Fibroblast of lung (primary cell): ENCODE results near the gene SGSM2. TPM values are rescaled to one million over a fixed set of nuclear protein-coding genes. Genes with fewer than 3 reads are reported as not detected.

Source experiments
- DNase-seq, 2 donors: peaks; one replicate each; pipeline versions ENCODE4 v3.0.0 to v3.0.0-alpha.2; 2010; ENCODE audit warnings: low read depth in 2 of 2
- H2AFZ ChIP-seq: 2 replicates; pipeline ENCODE4 v1.5.1; 2012; ENCODE audit warnings: low read length, control low read depth, inconsistent platforms
- H3K27ac ChIP-seq: 2 replicates; pipeline ENCODE4 v1.5.1; 2011; ENCODE audit warnings: low read length, control low read depth; ENCODE audit not compliant: insufficient read depth
- H3K27me3 ChIP-seq: 2 replicates; pipeline ENCODE4 v1.5.1; 2011; ENCODE audit warnings: mild to moderate bottlenecking, low read length; ENCODE audit not compliant: control insufficient read depth, insufficient read depth
- H3K36me3 ChIP-seq: 2 replicates; pipeline ENCODE4 v1.5.1; 2011; ENCODE audit warnings: low read length; ENCODE audit not compliant: control insufficient read depth, insufficient read depth
- H3K4me1 ChIP-seq: 2 replicates; pipeline ENCODE4 v1.5.1; 2011; ENCODE audit warnings: low read length; ENCODE audit not compliant: control insufficient read depth, insufficient read depth; ENCODE audit errors: extremely low read depth
- H3K4me2 ChIP-seq: 2 replicates; pipeline ENCODE4 v1.5.1; 2011; ENCODE audit warnings: low read length, control low read depth; ENCODE audit not compliant: insufficient read depth; ENCODE audit errors: extremely low read depth
- H3K4me3 ChIP-seq, 4 experiments: fragments of 200-600 bp in 1 of 4; sonication (generic) in 1 of 4; replicated peaks in 1 of 4; 2 replicates each; pipeline ENCODE4 v1.5.1; 2011 to 2016; ENCODE audit warnings: low read length in 4 of 4, low read depth in 3 of 4, mild to moderate bottlenecking in 3 of 4, control low read depth in 2 of 4, inconsistent platforms in 1 of 4, mixed read lengths in 1 of 4; ENCODE audit not compliant: insufficient read depth in 1 of 4; ENCODE audit errors: control extremely low read depth in 1 of 4
- H3K79me2 ChIP-seq: 2 replicates; pipeline ENCODE4 v1.5.1; 2012; ENCODE audit warnings: mild to moderate bottlenecking, low read length, inconsistent platforms; ENCODE audit not compliant: control insufficient read depth, insufficient read depth
- H3K9ac ChIP-seq: 2 replicates; pipeline ENCODE4 v1.5.1; 2011; ENCODE audit warnings: mild to moderate bottlenecking, low read length, control low read depth; ENCODE audit not compliant: insufficient read depth
- H3K9me3 ChIP-seq: 2 replicates; pipeline ENCODE4 v1.5.1; 2012; ENCODE audit warnings: low read depth, low read length; ENCODE audit not compliant: control insufficient read depth, insufficient read depth
- H4K20me1 ChIP-seq: 2 replicates; pipeline ENCODE4 v1.5.1; 2011; ENCODE audit warnings: low read length; ENCODE audit not compliant: control insufficient read depth, insufficient read depth; ENCODE audit errors: extremely low read depth
- CTCF ChIP-seq, 2 donors: IDR thresholded peaks in 1 of 2; conservative IDR thresholded peaks in 1 of 2; 1 replicate in 1 of 2; 2 replicates in 1 of 2; pipeline ENCODE4 v1.5.1; 2011 to 2012; ENCODE audit warnings: low read length in 2 of 2, control low read depth in 1 of 2, inconsistent platforms in 1 of 2, low read depth in 1 of 2, mild to moderate bottlenecking in 1 of 2
- EZH2 ChIP-seq: IDR thresholded peaks from 2 replicates; pipeline ENCODE4 v1.5.1; 2012; ENCODE audit warnings: low read length, control low read depth, mild to moderate bottlenecking; ENCODE audit errors: missing control alignments
- polyA minus RNA-seq: library from RNA; depleted of rRNA, polyadenylated mRNA; stranded (reverse); fragments of >200 nt; gene quantifications from 2 replicates; pipeline ENCODE4 v1.2.3, GENCODE V29; 2011; ENCODE audit warnings: low replicate concordance
- polyA plus RNA-seq, 2 donors: library from polyadenylated mRNA; depleted of rRNA in 1 of 2; stranded (reverse) in 1 of 2; unstranded in 1 of 2; fragments of >200 nt; gene quantifications; 2 replicates each; pipeline ENCODE4 v1.2.1, GENCODE V29; 2011 to 2012; ENCODE audit warnings: missing spikeins in 1 of 2
- total RNA-seq: library from RNA; depleted of rRNA; stranded (reverse); fragments of >200 nt; gene quantifications from 2 replicates; pipeline ENCODE4 v1.2.1, GENCODE V29; 2014

The SGSM2 gene
- total RNA-seq (25.7 and 31.5 TPM in 2 replicates), polyA plus RNA-seq (16.2 and 23.4 TPM in 2 replicates), polyA minus RNA-seq (59.4 and 98.2 TPM in 2 replicates)
- polyA plus RNA-seq (2012), result 17.2 and 26.4 TPM in 2 replicates

GRCh38 chr17:2336852-2337543 is at the start of gene SGSM2:
TSS of gene SGSM2 (plus strand) at chr17:2337501. CDS start at chr17:2337689, 188 bp downstream.
- Histone ChIP-seq H3K27me3 (no peaks in the 10 kb centered on the region), H4K20me1 (no peaks in the 10 kb centered on the region), H3K36me3 (peaks cover 13% of the 10 kb centered on the region), H3K4me2 (peak within 1 kb of the TSS; percentile 99), H3K4me3 (peak within 1 kb of the TSS; percentile 60 to 96 (median 80)), H2AFZ (peak within 1 kb of the TSS; percentile 88), H3K79me2 (peaks cover 29% of the 10 kb centered on the region), H3K27ac (peak within 1 kb of the TSS; percentile 61), H3K9me3 (no peaks in the 10 kb centered on the region), H3K4me1 (peaks cover 13% of the 10 kb centered on the region), H3K9ac (peak within 1 kb of the TSS; percentile 86)
- no peak for TF ChIP-seq CTCF (conservative IDR thresholded peaks at IDR 0.05 in 1 of 2, IDR thresholded peaks at IDR 0.05 in 1 of 2; ENCODE audit: low read depth in 1 of 2, low read length in 2 of 2)
- peak; percentile 43 to 50 for DNase-seq

DNA sequence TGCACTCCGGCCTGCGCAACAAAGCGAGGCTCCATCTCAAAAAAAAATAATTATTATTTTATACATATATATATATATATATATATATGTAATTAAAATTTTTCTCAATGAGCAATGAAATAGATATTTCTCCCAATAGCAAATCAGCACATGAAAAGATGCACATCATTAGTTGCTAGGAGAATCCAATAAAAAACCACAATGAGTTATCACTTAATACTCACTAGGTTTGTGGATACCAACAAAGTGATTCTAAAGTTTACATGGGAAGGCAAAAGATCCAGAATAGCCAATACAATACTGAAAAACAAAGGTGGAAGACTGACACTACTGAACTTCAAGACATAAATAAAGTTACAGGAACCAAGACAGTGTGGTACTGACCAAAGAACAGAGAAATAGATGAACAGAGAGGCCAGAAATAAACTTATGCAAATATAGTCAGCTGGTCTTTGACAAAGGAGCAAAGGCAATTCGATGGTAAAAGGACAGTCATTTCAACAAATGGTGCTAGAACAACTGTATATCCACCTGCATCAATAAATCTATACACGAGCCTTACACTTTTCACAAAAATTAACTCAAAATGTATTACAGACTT is 47.3 kb upstream of the SGSM2 start:
- DNase-seq, result no peak
- Histone ChIP-seq H3K4me1 (no peaks in the 10 kb centered on the region), H3K36me3 (peaks cover 4% of the 10 kb centered on the region), H3K27me3 (no peaks in the 10 kb centered on the region), H3K9ac (no peak overlapping the region), H3K27ac (no peak overlapping the region), H2AFZ (no peak overlapping the region), H3K79me2 (no peaks in the 10 kb centered on the region), H3K9me3 (no peaks in the 10 kb centered on the region), H4K20me1 (no peaks in the 10 kb centered on the region), H3K4me2 (no peak overlapping the region), H3K4me3 (no peak overlapping the region)
- TF ChIP-seq EZH2, result no peak
- no peak for TF ChIP-seq CTCF (conservative IDR thresholded peaks at IDR 0.05 in 1 of 2, IDR thresholded peaks at IDR 0.05 in 1 of 2; ENCODE audit: low read depth in 1 of 2, low read length in 2 of 2)

DNA sequence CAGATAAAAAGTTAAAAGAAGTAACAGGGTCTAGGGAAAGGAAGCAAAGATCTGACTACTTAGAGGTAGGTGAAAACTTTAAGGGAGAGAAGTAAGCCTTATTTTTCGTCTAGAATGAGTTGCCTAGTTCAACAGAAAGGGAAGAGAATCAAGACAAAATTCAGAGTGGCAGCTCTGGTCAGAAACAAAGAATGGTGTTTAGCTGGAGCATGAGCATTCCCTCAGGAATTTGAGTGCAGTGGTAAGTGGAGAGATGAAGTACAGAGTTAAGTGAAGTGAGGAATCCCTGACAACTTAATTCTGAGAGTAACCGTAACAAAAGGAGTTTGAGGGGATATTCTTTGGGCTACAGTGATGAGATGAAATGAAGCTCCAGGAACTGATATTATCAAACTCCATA is 45.2 kb upstream of the SGSM2 start:
- TF ChIP-seq EZH2 (no peak), CTCF (conservative IDR thresholded peaks at IDR 0.05 in 1 of 2, IDR thresholded peaks at IDR 0.05 in 1 of 2; ENCODE audit: low read depth in 1 of 2, low read length in 2 of 2) (no peak)
- Histone ChIP-seq H3K36me3 (peaks cover 4% of the 10 kb centered on the region), H3K9me3 (no peaks in the 10 kb centered on the region), H3K9ac (no peak overlapping the region), H3K4me3 (no peak overlapping the region), H4K20me1 (no peaks in the 10 kb centered on the region), H3K27ac (no peak overlapping the region), H3K4me2 (no peak overlapping the region), H3K79me2 (no peaks in the 10 kb centered on the region), H3K27me3 (no peaks in the 10 kb centered on the region), H3K4me1 (no peaks in the 10 kb centered on the region), H2AFZ (no peak overlapping the region)
- peak in 1 of 2 donors; percentile 79 for DNase-seq
